Heart left ventricle (tissue), 16 donors: ENCODE data around the gene EEF1E1. TPM values are rescaled to one million over a fixed set of nuclear protein-coding genes. Genes with fewer than 3 reads are reported as not detected.
A peak's percentile ranks its signal among the peaks of the same experiment; 100 is the strongest.
"Not testable (repeated sequence)": the region's sequence is repeated elsewhere in the genome, so short reads cannot be mapped to it uniquely, and the experiment has no call there.

Source experiments
- ATAC-seq, 4 donors: fragments of 200-7000 bp; cut with Tn5 transposase; one replicate each; pipeline ENCODE4 v1.9.1; 2020 to 2022; ENCODE audit warnings: moderate library complexity in 4 of 4, mild to moderate bottlenecking in 3 of 4, moderate number of reproducible peaks in 1 of 4
- DNase-seq, 5 donors: peaks; one replicate each; pipeline ENCODE4 v3.0.0-alpha.2; 2020
- H3K27ac ChIP-seq, 12 donors: fragments of 200-600 bp; sonication (generic) in 4 of 12; one replicate each; pipeline versions ENCODE4 v1.5.0 to v1.8.0; 2016 to 2022; ENCODE audit warnings: mild to moderate bottlenecking in 2 of 12
- H3K27me3 ChIP-seq, 9 donors: fragments of 200-600 bp; sonication (generic) in 2 of 9; one replicate each; pipeline versions ENCODE4 v1.5.1 to v1.8.0; 2016 to 2022; ENCODE audit warnings: mild to moderate bottlenecking in 3 of 9
- H3K36me3 ChIP-seq, 9 donors: fragments of 200-600 bp; sonication (generic) in 2 of 9; one replicate each; pipeline versions ENCODE4 v1.5.0 to v1.8.0; 2018 to 2022; ENCODE audit warnings: mild to moderate bottlenecking in 2 of 9
- H3K4me1 ChIP-seq, 12 donors: fragments of 200-600 bp; sonication (generic) in 4 of 12; one replicate each; pipeline versions ENCODE4 v1.5.0 to v1.8.0; 2016 to 2022; ENCODE audit warnings: mild to moderate bottlenecking in 3 of 12
- H3K4me3 ChIP-seq, 12 donors: fragments of 200-600 bp; sonication (generic) in 4 of 12; one replicate each; pipeline versions ENCODE4 v1.5.0 to v1.8.0; 2017 to 2022; ENCODE audit warnings: mild to moderate bottlenecking in 9 of 12, moderate library complexity in 4 of 12
- H3K9me3 ChIP-seq, 12 donors: fragments of 200-600 bp; sonication (generic) in 4 of 12; one replicate each; pipeline versions ENCODE4 v1.5.0 to v1.8.0; 2016 to 2022; ENCODE audit warnings: mild to moderate bottlenecking in 1 of 12
- CTCF ChIP-seq, 12 donors: fragments of 200-600 bp; sonication (generic) in 4 of 12; IDR thresholded peaks; one replicate each; pipeline versions ENCODE4 v1.5.0 to v1.8.0; 2018 to 2022; ENCODE audit warnings: antibody characterized with exemption in 12 of 12, mild to moderate bottlenecking in 5 of 12
- POLR2A ChIP-seq, 2 donors: fragments of 450-650 bp; IDR thresholded peaks; one replicate each; pipeline ENCODE4 v1.6.1; 2017; ENCODE audit warnings: antibody characterized with exemption in 2 of 2, mild to moderate bottlenecking in 2 of 2, moderate library complexity in 2 of 2
- WGBS, 4 donors: extraction: QIAGEN DNeasy Blood & Tissue Kit in 2 of 4; methylation state at CpG; one replicate each; pipeline versions ENCODE4 v1.1.5 to v1.1.7; 2013 to 2018; 5-methylcytosine and 5-hydroxymethylcytosine counted together
- intact Hi-C, 10 donors: fragments of 100-400 bp; cut with DNase I; formaldehyde crosslinking; loops; one replicate each; pipeline versions ENCODE4 v1.11.1 to v1.14.2; 2022
- polyA plus RNA-seq, 2 donors: library from polyadenylated mRNA; stranded (reverse); fragments of 200-250 nt; gene quantifications; one replicate each; pipeline ENCODE4 v1.2.3, GENCODE V29; 2013
- total RNA-seq, 9 donors: library from RNA; depleted of rRNA in 2 of 9; stranded (reverse); fragments of >200 nt in 2 of 9; fragmentation: NEBNext Ultra II Directional in 3 of 9; extraction: Animal tissue kit (Norgen Biotek cat#: 25700) in 3 of 9; gene quantifications; one replicate each; pipeline versions ENCODE4 v1.1.0 to v1.2.4, GENCODE V29; 2016 to 2023
- donor health status: ischemic (EF 13 %, LVEDD 7.1; RV severe dilation, severe dysfunction).
- donor health status: healthy with polysubstance abuse.
- donor health status: DM: no; HTN: yes; CAD: no.
- donor health status: DM: no; HTN: no; CAD: no.
- donor health status: ischemic (EF 25% LVEDD 6.9; RV normal size, moderate dysfunction).
- donor health status: ischemic (EF 25% LVEDD 5.7; RV mildly dilated, moderate dysfunction).
- donor health status: healthy.
- donor health status: DM: yes; HTN: yes; CAD: no.
- donor health status: ischemic (EF 35%, LVEDD 5.7; RV mildly dilated, moderate dysfunction).
- donor health status: nonischemic (EF 11% LVEDD 7.7; RV severe dilation, severe dysfunction).
- donor health status: DM: yes; HTN: yes; CAD: no.
- donor health status: PGD.
- donor health status: ischemic (EF 29% LVEDD 5.4; RV normal size, mild dysfunction).
- donor health status: nonischemic (EF 23%, LVEDD 6.1; RV moderate dilation, normal function).

The EEF1E1 gene
- total and polyA plus RNA-seq, 11 donors, result 10.3 to 50.1 (median 15.9) TPM

GRCh38 chr6:8057793-8058192 is 44.6 kb downstream of the EEF1E1 start:
- DNase-seq, result no peak
- Histone ChIP-seq H3K9me3 (no peaks in the 10 kb centered on the region), H3K27me3 (no peaks in the 10 kb centered on the region), H3K27ac (no peak overlapping the region), H3K4me1 (peaks cover 0 to 11% (median 3%) of the 10 kb centered on the region in 12 donors), H3K4me3 (no peak overlapping the region), H3K36me3 (peaks cover 0 to 73% (median 40%) of the 10 kb centered on the region in 9 donors)
- 89 to 92% (median 89%) methylated on average over 3 of the region's 3 CpGs for whole genome bisulfite sequencing, 4 donors
- no peak for ATAC-seq
- TF ChIP-seq POLR2A (IDR thresholded peaks at IDR 0.05), result no peak
- no peak for TF ChIP-seq CTCF (IDR thresholded peaks at IDR 0.05)
- intact Hi-C loops, result loop anchor here in 9 of 10 donors (1.0 to 10.0 kb wide), 9 partner anchors 40 to 337 kb away; partner anchors contain the start of gene TXNDC5 (in 1 of the 9)

GRCh38 chr6:8057263-8057662 is 45.1 kb downstream of the EEF1E1 start:
- no peaks in the 10 kb centered on the region for H3K9me3 ChIP-seq
- H3K36me3 ChIP-seq, result peaks cover 0 to 69% (median 40%) of the 10 kb centered on the region in 9 donors
- no peak overlapping the region for H3K27ac ChIP-seq
- TF ChIP-seq CTCF (IDR thresholded peaks at IDR 0.05) (no peak), POLR2A (IDR thresholded peaks at IDR 0.05) (no peak)
- no peaks in the 10 kb centered on the region for H3K27me3 ChIP-seq
- intact Hi-C loops, result loop anchor here in 6 of 10 donors (2.0 to 10.0 kb wide), 7 partner anchors 40 to 336 kb away; partner anchors contain the start of gene TXNDC5 (in 1 of the 6)
- peaks cover 0 to 11% (median 3%) of the 10 kb centered on the region in 12 donors for H3K4me1 ChIP-seq
- no peak for ATAC-seq
- DNase-seq, result no peak
- no peak overlapping the region for H3K4me3 ChIP-seq
- WGBS, 4 donors, result 87 to 94% (median 91%) methylated on average over 4 of the region's 4 CpGs

GRCh38 chr6:8054276-8054675 is 48.1 kb downstream of the EEF1E1 start:
- Histone ChIP-seq H3K4me3 (no peak overlapping the region), H3K4me1 (peaks cover 0 to 9% (median 3%) of the 10 kb centered on the region in 12 donors), H3K36me3 (peaks cover 0 to 40% (median 20%) of the 10 kb centered on the region in 9 donors), H3K9me3 (no peaks in the 10 kb centered on the region), H3K27ac (no peak overlapping the region), H3K27me3 (no peaks in the 10 kb centered on the region)
- 90 to 94% (median 93%) methylated on average over 2 of the region's 2 CpGs for WGBS, 4 donors
- TF ChIP-seq POLR2A (IDR thresholded peaks at IDR 0.05) (no peak), CTCF (IDR thresholded peaks at IDR 0.05) (no peak)
- ATAC-seq (no peak), DNase-seq (no peak)
- intact Hi-C loops, result loop anchor here in 1 of 10 donors (10.0 kb wide), 1 partner anchor 49 kb away; no protein-coding TSS in a partner anchor

GRCh38 chr6:8047541-8048292 is 54.6 kb downstream of the EEF1E1 start:
- H3K9me3 ChIP-seq, result no peaks in the 10 kb centered on the region
- intact Hi-C loops, result no loop called here
- peak in 2 of 4 donors; percentile 24 to 87 for ATAC-seq

GRCh38 chr6:8045769-8046168 is 56.6 kb downstream of the EEF1E1 start:
- intact Hi-C loops, DNase-seq, H3K27me3 ChIP-seq, H3K27ac ChIP-seq, H3K9me3 ChIP-seq, H3K4me1 ChIP-seq, H3K4me3 ChIP-seq, ATAC-seq: not testable (repeated sequence)
- peaks cover 0 to 15% (median 1%) of the 10 kb centered on the region in 9 donors for H3K36me3 ChIP-seq
- WGBS, 4 donors, result 92 to 99% (median 95%) methylated on average over 4 of the region's 4 CpGs

More at GRCh38 chr6:8047541-8048292, 54.6 kb downstream of the EEF1E1 start:
- TF ChIP-seq POLR2A (IDR thresholded peaks at IDR 0.05), result no peak
- TF ChIP-seq CTCF (IDR thresholded peaks at IDR 0.05), result no peak
- peaks cover 0 to 9% (median 1%) of the 10 kb centered on the region in 12 donors for H3K4me1 ChIP-seq
- H3K4me3 ChIP-seq, result no peak overlapping the region
- DNase-seq, result no peak
- H3K27ac ChIP-seq, result peak overlapping the region in 7 of 12 donors; percentile 21 to 52 (median 41)
- no peaks in the 10 kb centered on the region for H3K27me3 ChIP-seq
- H3K36me3 ChIP-seq, result peaks cover 0 to 12% (median 0%) of the 10 kb centered on the region in 9 donors
- WGBS, 4 donors, result 67 to 72% (median 70%) methylated on average over 3 of the region's 3 CpGs
